Measurements from ENCODE around the gene GRAP. TPM values are rescaled to one million over a fixed set of nuclear protein-coding genes. Genes with fewer than 3 reads are reported as not detected.

Gene GRAP
- total RNA-seq, 2 donors from 2014 or later, result 0.15 TPM; not detected in 1

GRCh38 chr17:19010729-19011505 is 35.8 kb downstream of the GRAP start:
- Histone ChIP-seq H3K27me3 (ENCODE audit: control insufficient read depth, insufficient read depth, low read length, poor library complexity, severe bottlenecking) (no peaks in the 10 kb centered on the region), H3K9me3 (ENCODE audit: control insufficient read depth, low read length) (peaks cover 7% of the 10 kb centered on the region), H3K4me1 (ENCODE audit: control insufficient read depth, insufficient read depth, low read length) (no peaks in the 10 kb centered on the region), H3K27ac (ENCODE audit: low read depth, low read length) (no peak overlapping the region), H3K4me3 (ENCODE audit: low read length) (no peak overlapping the region), H3K36me3 (ENCODE audit: control insufficient read depth, insufficient read depth, low read length) (no peaks in the 10 kb centered on the region), H3K9ac (ENCODE audit: extremely low read depth, low read length, poor library complexity, severe bottlenecking) (no peak overlapping the region)
- peaks cover 19% of the 10 kb centered on the region for H3K4me1 Mint-ChIP-seq
- H3K9me3 Mint-ChIP-seq, result peaks cover 10% of the 10 kb centered on the region
- H3K27ac Mint-ChIP-seq, result peak overlapping the region; percentile 84
- DNase-seq, result no peak
- WGBS, 2 experiments (ENCODE audit: insufficient coverage in 1 of 2, insufficient read length in 1 of 2), result 61 to 67% methylated on average over 8 to 11 of the region's 11 CpGs
- no peak overlapping the region for H3K4me3 Mint-ChIP-seq
- no peaks in the 10 kb centered on the region for H3K36me3 Mint-ChIP-seq (ENCODE audit: low read depth)
- TF ChIP-seq CTCF (conservative IDR thresholded peaks at IDR 0.05), result no peak
- no peaks in the 10 kb centered on the region for H3K27me3 Mint-ChIP-seq (ENCODE audit: insufficient read depth)

- peaks cover 7% of the 10 kb centered on the region for H3K9me3 ChIP-seq (ENCODE audit: control insufficient read depth, low read length)
- TF ChIP-seq CTCF (conservative IDR thresholded peaks at IDR 0.05), result no peak
- no peak overlapping the region for H3K27ac ChIP-seq (ENCODE audit: low read depth, low read length)
- peaks cover 19% of the 10 kb centered on the region for H3K4me1 Mint-ChIP-seq
- no peak overlapping the region for H3K4me3 ChIP-seq (ENCODE audit: low read length)
- no peak for DNase-seq
- H3K4me3 Mint-ChIP-seq, result no peak overlapping the region
- no peaks in the 10 kb centered on the region for H3K27me3 Mint-ChIP-seq (ENCODE audit: insufficient read depth)
- H3K9me3 Mint-ChIP-seq, result peaks cover 10% of the 10 kb centered on the region
- no peak overlapping the region for H3K9ac ChIP-seq (ENCODE audit: extremely low read depth, low read length, poor library complexity, severe bottlenecking)
- no peaks in the 10 kb centered on the region for H3K36me3 ChIP-seq (ENCODE audit: control insufficient read depth, insufficient read depth, low read length)
- H3K27ac Mint-ChIP-seq, result no peak overlapping the region
- no peaks in the 10 kb centered on the region for H3K4me1 ChIP-seq (ENCODE audit: control insufficient read depth, insufficient read depth, low read length)
- WGBS, 2 experiments (ENCODE audit: insufficient coverage in 1 of 2, insufficient read length in 1 of 2), result 89 to 97% methylated on average over 6 to 12 of the region's 12 CpGs
- no peaks in the 10 kb centered on the region for H3K27me3 ChIP-seq (ENCODE audit: control insufficient read depth, insufficient read depth, low read length, poor library complexity, severe bottlenecking)
- no peaks in the 10 kb centered on the region for H3K36me3 Mint-ChIP-seq (ENCODE audit: low read depth)
Observed at GRCh38 chr17:19009970-19010369, 36.8 kb downstream of the GRAP start.

- Histone ChIP-seq H3K27ac (ENCODE audit: low read depth, low read length) (no peak overlapping the region), H3K27me3 (ENCODE audit: control insufficient read depth, insufficient read depth, low read length, poor library complexity, severe bottlenecking) (no peaks in the 10 kb centered on the region), H3K4me1 (ENCODE audit: control insufficient read depth, insufficient read depth, low read length) (peaks cover 5% of the 10 kb centered on the region), H3K9me3 (ENCODE audit: control insufficient read depth, low read length) (peaks cover 7% of the 10 kb centered on the region), H3K4me3 (ENCODE audit: low read length) (no peak overlapping the region), H3K36me3 (ENCODE audit: control insufficient read depth, insufficient read depth, low read length) (peaks cover 15% of the 10 kb centered on the region), H3K9ac (ENCODE audit: extremely low read depth, low read length, poor library complexity, severe bottlenecking) (no peak overlapping the region)
- no peak overlapping the region for H3K4me3 Mint-ChIP-seq
- DNase-seq, result no peak
- TF ChIP-seq CTCF (conservative IDR thresholded peaks at IDR 0.05), result no peak
- no peaks in the 10 kb centered on the region for H3K27me3 Mint-ChIP-seq (ENCODE audit: insufficient read depth)
- H3K27ac Mint-ChIP-seq, result no peak overlapping the region
- peaks cover 10% of the 10 kb centered on the region for H3K9me3 Mint-ChIP-seq
- no peaks in the 10 kb centered on the region for H3K36me3 Mint-ChIP-seq (ENCODE audit: low read depth)
- H3K4me1 Mint-ChIP-seq, result peaks cover 20% of the 10 kb centered on the region
Observed at GRCh38 chr17:19006698-19007097, 40.1 kb downstream of the GRAP start.
